K562 (cell line): ENCODE measurements around the gene ZNF785. TPM values are rescaled to one million over a fixed set of nuclear protein-coding genes. Genes with fewer than 3 reads are reported as not detected.

Source experiments
- CHD2 ChIP-seq: IDR thresholded peaks from 2 replicates; pipeline ENCODE4 v1.6.1; 2011; ENCODE audit warnings: low read depth, low read length
- CSDE1 ChIP-seq, 2 experiments: fragments of 450-650 bp; IDR thresholded peaks; 2 replicates each; pipeline ENCODE4 v1.6.1; 2016; ENCODE audit warnings: mild to moderate bottlenecking in 1 of 2
- DIDO1 ChIP-seq: fragments of 450-650 bp; IDR thresholded peaks from 2 replicates; pipeline ENCODE4 v1.6.1; 2016; ENCODE audit warnings: low read depth, missing biosample characterization, missing genetic modification characterization
- EP300 ChIP-seq: IDR thresholded peaks from 2 replicates; pipeline ENCODE4 v1.6.1; 2012; ENCODE audit warnings: low read length, improper control_type of control experiment
- ERF ChIP-seq: fragments of 450-650 bp; formaldehyde crosslinking; IDR thresholded peaks from 2 replicates; pipeline ENCODE4 v1.4.0; 2020; ENCODE audit warnings: mild to moderate bottlenecking, mixed read lengths
- ETV1 ChIP-seq: fragments of 450-650 bp; conservative IDR thresholded peaks from 2 replicates; pipeline ENCODE4 v1.6.1; 2016; ENCODE audit warnings: missing genetic modification characterization, control low read depth, low read depth, missing compliant biosample characterization
- FOXM1 ChIP-seq, 2 experiments: fragments of 450-650 bp in 1 of 2; sonication (generic) in 1 of 2; formaldehyde crosslinking in 1 of 2; IDR thresholded peaks; 2 replicates each; pipeline versions ENCODE4 v1.6.1 to v1.9.0; 2017 to 2022; ENCODE audit warnings: low read depth in 2 of 2, mild to moderate bottlenecking in 2 of 2, missing genetic modification reagents in 1 of 2, moderate library complexity in 1 of 2
- KLF16 ChIP-seq: IDR thresholded peaks from 2 replicates; pipeline ENCODE4 v1.6.1; 2016; ENCODE audit warnings: antibody characterized with exemption
- MAZ ChIP-seq, 2 experiments: fragments of 450-650 bp in 1 of 2; sonication (generic) in 1 of 2; formaldehyde crosslinking; IDR thresholded peaks in 1 of 2; conservative IDR thresholded peaks in 1 of 2; 2 replicates each; pipeline versions ENCODE4 v1.4.0 to v1.5.0; 2020; ENCODE audit warnings: mild to moderate bottlenecking in 1 of 2, missing genetic modification reagents in 1 of 2
- NCOA6 ChIP-seq: fragments of 450-650 bp; IDR thresholded peaks from 2 replicates; pipeline ENCODE4 v1.6.1; 2017; ENCODE audit warnings: mild to moderate bottlenecking
- NR2F6 ChIP-seq: fragments of 450-650 bp; formaldehyde crosslinking; IDR thresholded peaks from 2 replicates; pipeline ENCODE4 v1.4.0; 2020; ENCODE audit warnings: mild to moderate bottlenecking
- OTX1 ChIP-seq: fragments of 450-650 bp; formaldehyde crosslinking; IDR thresholded peaks from 2 replicates; pipeline ENCODE4 v1.4.0; 2022; ENCODE audit warnings: mild to moderate bottlenecking
- PPARD ChIP-seq: fragments of 250-450 bp; sonication (Bioruptor Pico); IDR thresholded peaks from 2 replicates; pipeline ENCODE4 v1.8.0; 2022; ENCODE audit warnings: inconsistent platforms, mild to moderate bottlenecking, moderate library complexity
- RFX1 ChIP-seq: fragments of 450-650 bp; IDR thresholded peaks from 2 replicates; pipeline ENCODE4 v1.6.1; 2016; ENCODE audit warnings: mild to moderate bottlenecking, moderate library complexity
- RFX7 ChIP-seq: fragments of 250-450 bp; sonication (Bioruptor Pico); IDR thresholded peaks from 2 replicates; pipeline ENCODE4 v1.5.1; 2021; ENCODE audit warnings: mild to moderate bottlenecking
- SMAD1 ChIP-seq: fragments of 150-350 bp; IDR thresholded peaks from 2 replicates; pipeline ENCODE4 v1.6.1; 2014; ENCODE audit warnings: low read length, low read depth; ENCODE audit not compliant: partially characterized antibody
- SP2 ChIP-seq: IDR thresholded peaks from 2 replicates; pipeline ENCODE4 v1.6.1; 2011; ENCODE audit warnings: mild to moderate bottlenecking, low read depth, low read length, moderate library complexity; ENCODE audit not compliant: poor library complexity, severe bottlenecking; ENCODE audit errors: extremely low read depth
- THAP12 ChIP-seq: fragments of 250-450 bp; sonication (Bioruptor Pico); IDR thresholded peaks from 2 replicates; pipeline ENCODE4 v1.9.0; 2021; ENCODE audit warnings: mild to moderate bottlenecking, inconsistent platforms
- ZFPM2 ChIP-seq: fragments of 250-450 bp; sonication (Bioruptor Pico); IDR thresholded peaks from 2 replicates; pipeline ENCODE4 v1.5.1; 2022; ENCODE audit warnings: mild to moderate bottlenecking
- ZNF263 ChIP-seq: sonication (generic); formaldehyde crosslinking; IDR thresholded peaks from 2 replicates; pipeline ENCODE4 v1.8.0; 2022; ENCODE audit warnings: mild to moderate bottlenecking, missing genetic modification reagents, borderline replicate concordance
- polyA plus RNA-seq, 8 experiments: library from polyadenylated mRNA; depleted of rRNA in 4 of 8; stranded (reverse) in 5 of 8; unstranded in 3 of 8; fragments of >200 nt; fragmentation: Nextera tagmentation in 2 of 8; fragmentation: Illumina TruSeq in 1 of 8; extraction: Ambion mirVana in 2 of 8; extraction: Trizol in 1 of 8; gene quantifications; 2 replicates each; pipeline versions ENCODE4 v1.2.1 to v1.2.3, GENCODE V29; 2011 to 2014; ENCODE audit warnings: inconsistent platforms in 1 of 8, missing spikeins in 1 of 8
- total RNA-seq, 7 experiments: library from RNA; depleted of rRNA in 6 of 7; stranded (reverse); fragments of >200 nt in 6 of 7; fragmentation: Illumina TruSeq in 2 of 7; extraction: Trizol in 2 of 7; gene quantifications; 2 replicates each; pipeline versions ENCODE4 v1.2.1 to v1.2.3, GENCODE V29; 2011 to 2021; ENCODE audit warnings: low replicate concordance in 1 of 7
- TF ChIP-seq, protein P1 (sequence below): fragments of 250-450 bp; sonication (Bioruptor Pico); IDR thresholded peaks from 2 replicates; pipeline ENCODE4 v1.8.0; 2021; ENCODE audit warnings: moderate library complexity, mild to moderate bottlenecking, inconsistent platforms
- TF ChIP-seq, protein P2 (sequence below): sonication (generic); formaldehyde crosslinking; IDR thresholded peaks from 2 replicates; pipeline ENCODE4 v1.8.1; 2023; ENCODE audit warnings: mild to moderate bottlenecking, missing genetic modification reagents, moderate library complexity
- TF ChIP-seq, protein P3 (sequence below), 2 experiments: fragments of 450-650 bp; IDR thresholded peaks; 2 replicates each; pipeline ENCODE4 v1.6.1; 2016

The ZNF785 gene
- total and polyA plus RNA-seq, 9 of the 15 experiments (the other 6 are each of a cell fraction or from before 2014, with no cell fraction given) = 0.64 to 11.0 (median 6.4) TPM

- peak; percentile 53; the same call in 1 of the 2 replicates for TF ChIP-seq OTX1 (CRISPR knock-in tag)
- TF ChIP-seq ZFPM2 (CRISPR knock-in tag) = no peak
- peak; percentile 45; the same call in 1 of the 2 replicates for TF ChIP-seq ZNF263
- TF ChIP-seq, protein P1, sequence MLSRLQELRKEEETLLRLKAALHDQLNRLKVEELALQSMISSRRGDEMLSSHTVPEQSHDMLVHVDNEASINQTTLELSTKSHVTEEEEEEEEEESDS = no peak
- TF ChIP-seq RFX1 = peak; percentile 80
- TF ChIP-seq RFX7 = no peak
- 0 out of 2 replicates have a peak, but pooled peaks have one; percentile 10 for TF ChIP-seq ETV1
- peak; percentile 51; the same call in 1 of the 2 replicates for TF ChIP-seq THAP12
- TF ChIP-seq CHD2 = peak; percentile 91
- TF ChIP-seq FOXM1 (IDR thresholded peaks at IDR 0.05; ENCODE audit: low read depth) = no peak
- TF ChIP-seq FOXM1 (CRISPR knock-in tag; IDR thresholded peaks at IDR 0.05; ENCODE audit: low read depth) = 0 out of 2 replicates have a peak, but pooled peaks have one; percentile 19
- peak; percentile 33 for TF ChIP-seq SMAD1
- TF ChIP-seq, protein P2, sequence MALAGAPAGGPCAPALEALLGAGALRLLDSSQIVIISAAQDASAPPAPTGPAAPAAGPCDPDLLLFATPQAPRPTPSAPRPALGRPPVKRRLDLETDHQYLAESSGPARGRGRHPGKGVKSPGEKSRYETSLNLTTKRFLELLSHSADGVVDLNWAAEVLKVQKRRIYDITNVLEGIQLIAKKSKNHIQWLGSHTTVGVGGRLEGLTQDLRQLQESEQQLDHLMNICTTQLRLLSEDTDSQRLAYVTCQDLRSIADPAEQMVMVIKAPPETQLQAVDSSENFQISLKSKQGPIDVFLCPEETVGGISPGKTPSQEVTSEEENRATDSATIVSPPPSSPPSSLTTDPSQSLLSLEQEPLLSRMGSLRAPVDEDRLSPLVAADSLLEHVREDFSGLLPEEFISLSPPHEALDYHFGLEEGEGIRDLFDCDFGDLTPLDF (CRISPR knock-in tag) = peak; percentile 71; the same call in 1 of the 2 replicates
- TF ChIP-seq KLF16 = no peak
- TF ChIP-seq NCOA6 = 0 out of 2 replicates have a peak, but pooled peaks have one; percentile 77
- TF ChIP-seq EP300 = peak; percentile 14; the same call in 1 of the 2 replicates
- TF ChIP-seq, protein P3, sequence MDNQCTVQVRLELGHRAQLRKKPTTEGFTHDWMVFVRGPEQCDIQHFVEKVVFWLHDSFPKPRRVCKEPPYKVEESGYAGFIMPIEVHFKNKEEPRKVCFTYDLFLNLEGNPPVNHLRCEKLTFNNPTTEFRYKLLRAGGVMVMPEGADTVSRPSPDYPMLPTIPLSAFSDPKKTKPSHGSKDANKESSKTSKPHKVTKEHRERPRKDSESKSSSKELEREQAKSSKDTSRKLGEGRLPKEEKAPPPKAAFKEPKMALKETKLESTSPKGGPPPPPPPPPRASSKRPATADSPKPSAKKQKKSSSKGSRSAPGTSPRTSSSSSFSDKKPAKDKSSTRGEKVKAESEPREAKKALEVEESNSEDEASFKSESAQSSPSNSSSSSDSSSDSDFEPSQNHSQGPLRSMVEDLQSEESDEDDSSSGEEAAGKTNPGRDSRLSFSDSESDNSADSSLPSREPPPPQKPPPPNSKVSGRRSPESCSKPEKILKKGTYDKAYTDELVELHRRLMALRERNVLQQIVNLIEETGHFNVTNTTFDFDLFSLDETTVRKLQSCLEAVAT (IDR thresholded peaks at IDR 0.05) = peak in 1 of 2 experiments; percentile 39; a peak in 1 of 4 replicates
- TF ChIP-seq SP2 = no peak
- TF ChIP-seq NR2F6 (CRISPR knock-in tag) = 0 out of 2 replicates have a peak, but pooled peaks have one; percentile 31
- peak; percentile 59; the same call in 1 of the 2 replicates for TF ChIP-seq DIDO1 (tag)
- TF ChIP-seq PPARD (CRISPR knock-in tag) = no peak
- no peak for TF ChIP-seq CSDE1 (IDR thresholded peaks at IDR 0.05)
- TF ChIP-seq ERF (CRISPR knock-in tag) = peak; percentile 55; the same call in 1 of the 2 replicates
- TF ChIP-seq MAZ (CRISPR knock-in tag; conservative IDR thresholded peaks at IDR 0.05 in 1 of 2, IDR thresholded peaks at IDR 0.05 in 1 of 2) = peak; percentile 9 to 79; a peak in 3 of 4 replicates
These were observed 27.3 kb downstream of the ZNF785 start, which contains the start of gene ZNF764 (continued) for GRCh38 chr16:30557957-30558788.
